Activated CD8-positive, alpha-beta memory T cell treated with anti-CD3 and anti-CD28 coated beads for 24 hours (primary cell): ENCODE results near the gene CASD1.
A peak's percentile ranks its signal among the peaks of the same experiment; 100 is the strongest.

Experiments used
- DNase-seq: peaks from one replicate; pipeline ENCODE4 v3.0.0-alpha.2; 2020

The CASD1 gene

DNA sequence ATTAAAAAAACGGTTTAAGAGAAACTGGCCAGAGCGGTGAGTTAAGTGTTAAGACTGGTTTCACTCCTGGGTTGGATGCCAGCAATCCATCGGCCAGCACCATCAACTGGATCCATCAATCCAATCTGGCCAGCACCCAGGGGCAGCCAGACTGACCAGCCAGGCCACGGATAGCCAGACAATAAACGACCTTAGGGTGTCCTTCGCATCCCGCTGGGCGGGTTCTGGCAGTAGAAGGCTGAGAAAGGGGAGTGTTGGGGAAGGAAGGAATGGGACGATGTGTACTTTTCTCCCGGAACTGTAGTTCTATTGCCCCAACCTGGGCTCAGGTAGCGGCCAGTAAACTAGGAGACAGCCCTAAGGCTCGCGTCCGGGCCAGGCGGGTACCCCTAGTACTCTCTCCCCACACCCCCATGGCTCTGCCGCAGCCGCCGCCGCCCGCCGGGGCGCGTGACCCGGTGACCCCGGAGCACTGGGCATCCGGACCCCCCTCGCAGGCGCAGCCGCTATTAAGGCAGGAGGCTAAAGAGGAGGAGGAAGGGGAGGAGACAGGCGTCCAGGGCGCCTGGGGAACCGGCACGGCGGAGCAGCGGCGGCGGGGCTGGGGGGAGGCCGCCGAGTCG is at the start of gene CASD1:
CASD1 (plus strand) TSS at position 546 of the 623 bp plus-strand sequence. CDS start 276 bp downstream, outside the sequence.
- peak; percentile 88 for DNase-seq

DNA sequence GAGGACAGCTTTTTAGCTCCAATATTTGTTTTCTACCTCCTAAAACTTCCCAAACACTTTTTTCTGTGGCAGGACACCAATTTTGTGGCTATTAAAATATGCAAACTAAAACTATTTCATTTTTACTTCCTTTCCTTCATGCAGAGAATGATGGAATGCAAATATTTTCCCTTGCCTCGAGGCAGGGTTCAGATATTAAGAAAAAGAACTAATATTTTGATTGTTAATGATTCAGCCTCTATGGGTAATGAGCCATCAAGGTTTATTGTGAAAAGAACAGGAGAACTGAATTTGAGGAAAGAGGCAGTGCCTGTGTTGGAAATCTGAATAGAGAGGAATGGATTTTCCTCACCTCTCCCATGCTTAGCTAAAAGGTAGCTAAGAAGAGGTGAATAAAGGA is 43.1 kb upstream of the CASD1 start:
- DNase-seq, result no peak

DNA sequence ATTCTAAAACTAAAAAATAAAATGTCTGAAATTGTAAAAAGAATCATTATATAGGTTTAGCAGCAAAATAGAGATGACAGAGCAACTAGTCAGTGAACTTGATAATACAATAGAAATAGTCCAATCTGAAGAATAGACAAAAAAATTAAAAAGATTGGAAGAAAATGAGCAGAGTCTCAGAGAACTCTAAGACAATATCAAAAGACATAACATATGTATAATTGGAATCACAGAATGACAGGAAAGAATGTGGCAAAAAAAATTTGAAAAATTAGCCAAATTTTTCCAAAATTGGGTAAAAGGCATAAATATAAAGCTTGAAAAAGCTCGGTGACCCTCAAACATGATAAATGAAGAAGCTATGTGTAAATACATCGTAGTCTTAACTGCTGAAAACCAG is 38.0 kb upstream of the CASD1 start:
- DNase-seq, result no peak

DNA sequence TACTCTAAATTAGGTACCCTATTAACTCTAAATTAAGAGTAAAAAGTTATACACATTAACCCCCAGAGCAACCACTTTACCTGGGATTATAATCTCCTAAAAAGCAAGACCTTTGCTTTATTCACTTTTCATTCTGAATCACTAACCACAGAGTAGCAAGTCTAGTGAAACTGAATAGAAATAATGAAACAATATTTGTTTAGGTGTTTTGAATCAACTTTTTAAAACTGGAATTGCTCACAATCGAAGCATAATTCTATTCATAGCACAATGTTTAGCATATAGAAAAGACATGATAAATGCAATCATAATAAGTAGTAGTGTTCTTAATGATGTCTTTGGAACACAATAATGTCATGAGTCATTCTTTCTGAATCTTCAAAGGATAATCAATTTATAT is 37.0 kb upstream of the CASD1 start:
- DNase-seq, result no peak

DNA sequence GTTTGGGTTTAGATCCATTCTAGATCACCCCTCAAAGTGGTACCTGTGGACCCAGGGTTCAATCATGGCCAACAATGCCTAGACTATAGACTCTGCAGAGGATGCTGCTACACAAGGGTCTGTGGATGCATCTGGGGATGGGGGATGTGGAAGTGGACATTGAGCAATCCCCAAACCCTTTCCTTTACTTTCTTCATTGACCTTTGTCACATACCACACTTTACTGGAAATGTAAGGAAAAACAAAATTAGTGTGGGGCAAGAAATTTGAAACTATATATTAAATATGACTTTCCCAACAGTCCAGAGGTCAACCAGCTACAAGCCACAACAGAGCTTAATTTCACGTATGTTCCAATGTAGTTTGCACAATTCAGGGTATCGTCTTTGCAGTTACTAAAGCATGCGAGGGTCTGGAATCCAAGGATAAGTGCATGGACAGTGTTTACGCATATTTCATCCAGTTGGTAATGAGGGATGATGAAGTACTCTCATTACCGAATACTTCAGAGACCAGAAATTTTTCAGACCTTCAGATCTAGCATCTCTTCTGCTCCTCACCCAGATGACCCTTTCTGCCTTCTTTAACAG is 33.3 kb upstream of the CASD1 start:
- DNase-seq, result no peak

DNA sequence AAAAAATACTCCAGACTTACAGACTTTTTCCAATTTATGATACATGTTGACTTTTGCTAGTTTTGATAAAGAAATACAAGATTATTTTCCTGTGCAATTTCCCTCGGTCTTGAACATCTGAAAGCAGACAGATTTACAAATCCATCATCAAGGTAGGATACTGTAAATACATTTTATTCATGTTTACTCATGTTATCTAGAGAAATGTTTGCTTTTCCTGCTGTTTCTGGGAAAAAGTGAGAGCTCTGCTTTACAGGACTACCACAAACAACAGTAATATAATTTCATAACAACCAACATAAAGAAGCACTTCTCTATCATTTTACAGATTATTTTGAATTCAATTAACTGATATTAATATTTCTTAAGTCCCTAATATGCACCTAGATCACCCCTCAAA is 31.7 kb upstream of the CASD1 start:
- DNase-seq, result no peak

DNA sequence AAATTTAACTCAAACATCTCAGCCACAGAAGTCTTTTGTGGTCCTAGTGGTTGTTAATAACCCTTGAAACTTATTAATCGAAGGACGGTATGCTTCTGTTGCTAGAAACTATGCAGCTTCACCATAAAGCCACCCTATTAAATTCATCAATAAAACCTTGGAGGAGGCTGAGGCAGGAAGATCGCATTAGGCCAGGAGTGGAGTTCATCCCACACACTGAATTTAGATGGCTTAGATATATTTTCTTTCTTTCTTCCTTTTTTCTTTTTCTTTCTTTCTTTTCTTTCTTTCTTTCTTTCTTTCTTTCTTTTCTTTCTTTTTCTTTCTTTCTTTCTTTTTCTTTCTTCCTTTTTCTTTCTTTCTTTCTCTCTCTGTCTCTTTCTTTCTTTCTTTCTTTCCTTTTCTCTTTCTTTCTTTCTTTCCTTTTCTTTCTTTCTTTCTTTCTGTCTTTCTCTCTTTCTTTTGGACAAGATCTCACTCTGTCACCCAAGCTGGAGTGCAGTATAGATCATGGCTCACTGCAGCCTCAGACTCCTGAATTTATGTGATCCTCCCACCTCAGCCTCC is 30.9 kb upstream of the CASD1 start:
- DNase-seq, result no peak

DNA sequence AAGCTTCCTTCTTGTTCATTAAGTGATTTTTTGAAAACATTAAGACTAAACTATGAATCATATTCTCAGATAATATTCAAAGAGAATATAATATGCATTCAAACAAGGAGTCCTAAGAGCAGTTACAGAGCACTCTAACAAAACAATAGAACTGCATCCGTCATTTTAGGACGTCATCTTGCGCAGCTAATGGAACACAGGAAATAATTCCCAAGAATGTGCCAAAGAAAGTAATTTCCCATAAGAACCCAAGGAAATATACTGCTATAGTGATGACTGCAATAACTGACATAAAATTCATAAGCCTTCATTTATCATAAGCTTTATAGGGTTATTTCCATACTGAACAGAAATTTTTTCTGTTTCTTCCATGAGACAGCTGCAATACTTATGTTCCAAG is 28.3 kb upstream of the CASD1 start:
- no peak for DNase-seq

DNA sequence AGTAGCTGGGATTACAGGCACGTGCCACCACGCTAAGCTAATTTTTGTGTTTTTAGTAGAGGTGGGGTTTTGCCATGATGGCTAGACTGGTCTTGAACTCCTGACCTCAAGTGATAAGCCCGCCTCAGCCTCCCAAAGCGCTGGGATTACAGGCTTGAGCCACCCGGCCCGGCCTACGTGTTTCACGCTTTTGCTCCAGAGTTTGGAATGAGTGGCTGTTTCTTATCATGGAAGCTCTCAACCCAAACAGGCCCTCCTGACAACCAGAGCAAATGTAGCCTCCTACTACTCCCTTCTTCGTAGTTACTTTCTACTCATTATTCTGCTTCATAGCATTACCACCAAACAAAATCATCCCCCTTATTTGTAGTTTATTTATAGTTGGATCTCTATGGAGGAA is 26.8 kb upstream of the CASD1 start:
- DNase-seq, result no peak

DNA sequence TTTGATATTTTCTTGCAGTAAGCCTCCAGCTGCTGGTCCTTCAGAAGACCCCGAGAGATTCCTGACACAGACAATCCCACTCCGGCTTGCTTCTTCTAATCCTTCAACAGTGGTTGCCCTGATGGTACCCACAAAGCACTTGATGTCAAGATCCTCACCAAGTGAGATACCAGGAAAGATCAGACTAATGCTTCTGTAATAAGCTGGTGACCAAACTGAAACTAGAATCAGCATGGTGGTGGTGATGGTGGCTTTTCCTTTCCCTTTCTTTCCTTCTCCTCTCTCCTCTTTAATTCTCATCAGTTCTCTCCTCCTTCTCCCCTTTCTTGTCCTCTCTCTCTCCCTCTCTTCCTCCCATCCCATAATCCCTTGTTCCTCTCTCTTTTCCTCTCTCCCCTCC is 25.8 kb upstream of the CASD1 start:
- no peak for DNase-seq

DNA sequence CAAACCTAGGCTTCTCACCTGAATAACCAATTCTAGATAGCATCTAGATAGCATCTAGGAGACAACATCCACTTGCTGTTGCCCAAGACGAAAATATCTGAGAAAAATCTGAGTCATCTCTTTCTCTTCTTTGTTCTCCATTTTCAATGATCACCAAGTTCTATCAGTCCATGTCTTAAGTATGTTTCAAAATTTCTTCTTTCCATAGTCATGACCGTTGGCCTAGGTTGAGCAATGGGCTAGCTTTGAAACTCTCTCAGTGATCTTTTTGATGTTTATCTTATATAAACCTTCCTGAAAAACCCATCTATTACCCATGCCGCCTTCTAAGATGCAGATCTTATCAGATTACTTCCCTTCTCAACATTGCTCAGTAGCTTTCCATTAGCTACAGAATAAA is 23.4 kb upstream of the CASD1 start:
- no peak for DNase-seq

DNA sequence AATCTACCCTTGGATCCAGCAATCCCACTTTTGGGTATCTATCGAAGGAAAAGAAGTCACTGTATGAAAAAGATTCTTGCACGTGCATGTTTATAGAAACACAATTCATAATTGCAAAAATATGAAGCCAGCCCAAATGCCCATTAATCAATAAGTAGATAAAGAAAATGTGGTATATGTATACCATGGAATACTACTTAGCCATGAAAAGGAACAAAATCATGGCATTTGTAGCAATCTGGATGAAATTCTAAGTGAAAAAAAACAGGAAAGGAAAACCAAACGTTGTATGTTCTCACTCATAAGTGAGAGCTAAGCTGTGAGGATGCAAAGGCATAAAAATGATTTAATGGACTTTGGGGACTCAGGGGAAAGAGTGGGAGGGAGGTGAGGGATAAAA is 18.2 kb upstream of the CASD1 start:
- no peak for DNase-seq

DNA sequence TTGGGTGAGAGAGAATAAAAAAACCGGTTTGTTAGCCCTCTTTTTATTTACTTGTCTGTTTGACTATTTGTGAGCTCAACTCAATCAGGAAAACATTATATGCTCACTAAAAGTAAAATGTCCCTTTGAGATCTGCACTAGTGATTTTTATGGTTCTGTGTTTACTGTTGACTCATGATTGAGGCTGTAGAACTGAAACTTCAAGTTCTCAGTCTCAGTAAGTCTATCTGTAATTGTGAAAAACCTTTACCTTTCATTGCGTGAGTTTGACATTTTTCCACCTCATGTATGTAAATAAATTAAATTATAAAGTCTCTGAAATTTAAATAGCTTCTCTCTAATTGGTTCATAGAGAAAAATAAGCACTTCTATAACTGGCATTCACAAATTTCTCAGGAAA is 17.0 kb upstream of the CASD1 start:
- no peak for DNase-seq

DNA sequence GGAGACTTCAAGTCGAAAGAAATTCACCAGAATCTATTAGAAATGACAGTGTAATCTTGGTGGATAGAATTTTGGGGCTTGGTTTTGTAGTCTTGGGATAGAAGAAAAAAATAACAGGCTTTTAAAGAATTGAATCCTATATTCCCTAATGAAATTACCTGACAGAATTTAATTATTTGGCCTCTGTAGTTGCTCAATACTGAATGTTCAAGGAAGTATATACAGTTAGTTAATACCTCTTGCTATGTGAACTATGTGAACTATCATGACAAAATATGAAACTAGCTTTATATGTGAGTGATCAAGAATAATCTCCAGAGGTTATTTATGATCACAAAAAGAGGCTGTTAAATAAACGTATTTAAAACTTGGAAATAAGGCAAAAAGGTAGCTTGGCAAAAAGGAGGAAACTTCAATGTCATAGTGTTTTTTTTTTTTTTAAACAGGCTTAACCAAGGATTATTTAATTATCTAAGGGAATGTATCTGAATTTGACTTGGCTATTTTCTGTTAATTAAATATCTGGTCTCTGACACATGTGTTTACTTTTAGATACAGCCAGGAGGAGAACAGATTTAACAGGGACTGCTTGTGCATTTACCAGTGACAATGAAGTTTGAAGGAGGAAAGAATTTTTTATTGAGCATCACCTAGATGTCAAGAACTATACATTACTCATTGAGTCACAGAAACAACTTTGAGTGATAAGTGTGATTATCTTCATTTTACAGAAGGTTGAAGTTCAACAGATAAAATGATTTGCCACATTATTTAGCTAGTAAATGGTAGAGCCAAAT is 11.5 kb upstream of the CASD1 start:
- no peak for DNase-seq

DNA sequence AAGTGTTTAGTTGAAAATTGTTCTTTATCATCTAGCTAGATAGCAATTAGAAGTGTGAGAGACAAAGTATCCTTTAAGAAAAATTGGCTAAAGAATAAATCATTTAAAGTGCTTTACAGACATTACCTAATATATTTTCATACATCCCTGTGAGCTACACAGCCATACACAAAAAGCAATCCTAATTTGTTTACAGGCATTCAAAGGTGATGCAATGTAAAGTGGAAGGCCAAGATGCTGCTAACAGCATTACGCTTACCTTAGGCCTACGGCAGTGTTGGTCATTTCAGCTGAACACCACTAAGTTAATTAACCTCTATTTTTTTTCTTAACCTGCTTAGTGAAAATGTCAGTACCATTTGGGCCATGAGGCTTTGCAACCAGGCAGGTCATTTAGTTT is 10.7 kb upstream of the CASD1 start:
- no peak for DNase-seq

DNA sequence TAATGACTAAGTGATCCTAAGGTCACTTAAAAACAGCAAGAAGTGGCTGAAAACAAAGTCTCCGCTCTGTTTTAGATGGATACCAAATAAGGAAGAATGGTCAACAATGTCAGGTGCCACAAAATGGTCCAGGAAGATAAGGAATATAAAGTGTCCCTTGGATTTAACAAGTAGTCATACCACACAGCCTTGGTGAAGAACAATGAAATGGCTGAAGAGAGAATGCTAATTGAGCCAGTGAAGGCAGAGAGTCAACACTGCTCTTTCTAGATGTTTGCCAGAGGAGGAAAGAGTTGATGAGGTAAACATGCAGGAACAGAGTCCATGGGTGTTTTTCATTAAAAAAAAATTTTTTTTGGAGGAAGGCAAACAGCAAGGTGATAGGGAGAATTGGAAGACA is 2.1 kb upstream of the CASD1 start:
- DNase-seq, result no peak

DNA sequence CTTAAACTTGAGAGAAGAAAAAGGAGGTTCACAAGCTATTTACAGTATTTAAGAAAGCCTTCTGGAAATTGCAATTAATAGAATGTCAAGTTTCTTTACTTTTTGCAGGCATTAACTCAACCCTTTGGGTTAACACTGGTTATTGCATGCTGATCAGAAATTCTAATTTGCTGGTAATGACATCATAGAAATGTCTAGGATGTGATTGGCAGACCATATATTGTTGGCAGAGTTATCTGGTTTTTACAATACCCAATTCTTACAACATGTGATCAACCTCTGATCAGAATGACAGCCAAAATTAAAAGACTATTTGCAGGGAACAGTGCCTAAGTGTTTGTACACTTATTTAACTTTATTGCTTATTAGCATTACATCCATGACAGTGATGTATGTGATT is 1.6 kb upstream of the CASD1 start:
- DNase-seq, result no peak

DNA sequence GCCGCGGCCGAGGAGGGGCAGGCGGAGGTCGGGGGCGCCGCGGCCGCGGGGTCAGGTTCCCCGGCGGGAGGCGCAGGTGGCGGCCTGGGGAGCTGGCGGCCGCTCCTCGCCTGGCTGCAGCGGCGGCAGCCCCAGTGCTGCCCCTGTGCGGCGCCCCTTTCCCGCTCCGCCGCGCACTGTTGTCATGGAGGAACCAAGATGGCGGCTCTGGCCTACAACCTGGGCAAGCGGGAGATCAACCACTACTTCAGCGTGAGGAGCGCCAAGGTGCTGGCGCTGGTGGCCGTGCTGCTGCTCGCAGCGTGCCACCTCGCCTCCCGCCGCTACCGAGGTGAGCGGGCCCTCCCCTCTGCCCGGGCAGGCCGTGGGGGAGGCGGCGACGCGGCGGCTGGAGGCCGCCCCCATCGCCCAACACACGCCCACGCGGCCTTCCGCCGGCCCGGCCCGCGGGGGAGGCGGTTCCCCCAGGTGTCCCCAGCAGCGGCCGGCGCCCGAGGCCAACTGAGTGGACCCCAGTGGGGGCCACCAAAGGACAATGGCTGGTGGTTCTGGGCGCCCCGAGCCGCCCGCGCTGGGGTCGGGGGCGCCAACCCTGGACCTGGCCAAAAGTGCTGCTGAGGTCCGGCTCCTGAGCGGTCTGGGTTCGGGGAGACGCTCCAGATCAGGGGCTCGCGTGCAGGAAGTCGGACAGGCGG is 425 bp downstream of the CASD1 start:
- DNase-seq, result peak; percentile 86

DNA sequence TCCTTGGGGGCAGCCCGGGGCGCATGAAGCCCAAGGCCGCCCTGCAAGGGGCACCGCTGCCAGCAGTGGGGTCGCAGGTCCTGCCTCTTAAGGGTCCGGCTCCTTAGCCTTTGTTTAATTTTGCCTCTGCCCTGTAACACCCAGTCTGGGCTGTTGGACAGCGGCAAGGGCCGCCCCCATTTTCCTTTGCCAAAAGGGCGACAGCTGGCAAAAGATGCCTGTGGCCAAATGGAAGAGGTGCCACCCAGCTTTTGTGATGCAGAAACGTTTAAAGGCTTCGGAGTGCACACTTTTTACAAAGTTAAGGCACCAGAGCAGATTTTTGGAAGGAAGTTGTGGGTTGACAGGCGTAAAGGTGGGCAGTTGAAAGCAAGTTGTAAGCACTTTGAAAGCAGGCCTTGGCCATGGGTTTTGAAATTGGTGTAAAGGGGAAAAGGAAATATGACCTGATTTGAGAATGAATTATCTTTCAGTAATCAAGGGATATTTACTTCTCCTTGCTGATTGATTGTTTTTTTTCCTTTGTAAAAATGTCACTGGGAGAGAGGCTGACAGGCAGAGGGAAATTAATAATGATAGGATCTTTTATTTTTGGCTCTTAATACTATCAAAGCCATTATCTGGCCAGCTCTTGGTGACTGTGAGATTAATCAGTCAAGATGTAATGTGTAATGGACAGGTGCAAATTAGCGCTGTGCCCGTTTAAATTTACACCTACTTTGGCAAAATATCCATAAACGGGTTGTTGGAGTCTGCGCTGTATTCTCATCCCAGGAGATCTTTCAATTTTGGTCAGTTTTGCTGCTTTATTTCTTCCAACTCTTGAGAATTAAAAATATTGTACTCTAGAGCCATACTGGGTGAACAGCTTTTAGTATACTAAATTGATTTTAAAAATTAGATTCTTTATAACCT is 1.2 kb downstream of the CASD1 start:
- peak; percentile 78 for DNase-seq

DNA sequence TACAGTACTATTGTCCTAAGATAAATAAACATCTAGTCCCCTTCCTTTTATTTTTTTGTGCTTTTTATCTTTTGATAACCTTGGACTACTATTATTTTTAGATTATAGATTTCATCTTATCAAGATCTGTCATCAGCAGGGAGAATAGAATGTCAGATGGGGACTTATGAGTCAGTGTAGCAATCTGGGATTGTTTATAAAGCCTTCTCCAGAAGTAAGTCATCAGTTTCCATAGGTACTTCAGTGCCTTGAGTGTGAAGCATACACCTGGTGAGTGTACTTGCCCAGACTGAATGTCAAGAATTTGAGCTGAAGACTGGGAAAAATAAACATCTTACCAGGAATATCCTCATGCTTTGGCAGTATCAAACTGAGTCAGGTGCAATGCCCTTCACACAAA is 2.1 kb downstream of the CASD1 start:
- DNase-seq, result no peak

DNA sequence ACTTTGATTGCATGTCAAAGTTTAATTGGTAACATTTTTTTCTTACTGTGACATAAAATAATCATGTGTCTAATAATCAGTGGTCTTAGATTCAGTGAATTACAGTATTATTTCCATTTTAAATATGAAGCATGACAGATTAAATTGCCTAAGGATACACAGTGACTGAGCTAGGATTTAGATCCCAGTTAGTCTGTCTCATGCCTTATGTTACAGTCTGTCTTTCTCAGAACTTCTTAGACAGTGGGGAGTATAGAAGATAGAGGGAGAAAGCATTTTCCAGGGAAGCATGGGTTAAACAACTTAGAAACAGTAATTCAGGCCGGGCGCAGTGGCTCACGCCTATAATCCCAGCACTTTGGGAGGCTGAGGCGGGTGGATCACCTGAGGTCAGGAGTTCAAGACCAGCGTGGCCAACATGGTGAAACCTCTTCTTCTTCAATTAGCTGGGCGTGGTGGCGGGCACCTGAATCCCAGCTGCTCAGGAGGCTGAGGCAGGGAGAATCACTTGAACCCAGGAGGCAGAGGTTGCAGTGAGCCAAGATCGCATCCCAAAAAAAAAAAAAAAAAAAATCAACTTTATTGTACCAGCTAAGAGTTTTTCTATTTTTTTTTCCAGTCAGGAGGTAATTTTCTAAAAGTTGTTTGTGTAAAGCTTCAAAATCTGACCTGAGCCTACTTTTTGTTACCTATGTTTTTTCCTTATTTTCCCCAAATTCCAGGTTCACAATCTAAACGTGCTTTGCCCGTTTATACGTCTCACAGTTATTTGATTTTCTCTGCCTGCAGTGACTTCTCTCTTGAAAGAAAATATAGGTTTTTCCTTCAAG is 3.3 kb downstream of the CASD1 start:
- DNase-seq, result no peak

DNA sequence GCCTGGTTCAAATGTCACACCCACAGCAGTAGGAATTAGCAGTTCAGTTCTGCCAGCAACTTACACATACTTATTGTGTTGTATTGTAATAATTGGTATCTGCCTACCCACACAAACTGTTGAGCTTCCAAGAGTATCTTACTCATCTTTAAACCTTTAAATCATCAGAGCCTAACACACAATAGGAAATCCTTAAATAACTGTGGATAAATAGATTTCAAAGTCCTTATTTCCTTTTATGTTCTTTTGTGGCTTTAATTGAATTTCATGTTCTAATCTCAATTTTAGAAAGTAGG is 3.9 kb downstream of the CASD1 start:
- no peak for DNase-seq
